Muscle layer of colon (tissue), 2 donors: ENCODE results near the gene SETD4.

Experiments
- H3K27ac ChIP-seq: one replicate; pipeline ENCODE4 v1.7.0; 2013; ENCODE audit warnings: low read depth, mild to moderate bottlenecking, low read length, moderate library complexity
- H3K27me3 ChIP-seq, 2 donors: one replicate each; pipeline ENCODE4 v1.7.0; 2013; ENCODE audit warnings: low read length in 2 of 2, mild to moderate bottlenecking in 2 of 2; ENCODE audit not compliant: insufficient read depth in 2 of 2, control insufficient read depth in 1 of 2
- H3K36me3 ChIP-seq: one replicate; pipeline ENCODE4 v1.7.0; 2013; ENCODE audit warnings: mild to moderate bottlenecking, low read length; ENCODE audit not compliant: insufficient read depth
- H3K4me1 ChIP-seq: one replicate; pipeline ENCODE4 v1.7.0; 2013; ENCODE audit warnings: mild to moderate bottlenecking, low read length; ENCODE audit not compliant: insufficient read depth
- H3K4me3 ChIP-seq, 2 donors: one replicate each; pipeline ENCODE4 v1.7.0; 2013; ENCODE audit warnings: low read length in 2 of 2, low read depth in 1 of 2, mild to moderate bottlenecking in 1 of 2, moderate library complexity in 1 of 2
- H3K9ac ChIP-seq: one replicate; pipeline ENCODE4 v1.7.0; 2013; ENCODE audit warnings: low read length
- H3K9me3 ChIP-seq: one replicate; pipeline ENCODE4 v1.7.0; 2013; ENCODE audit warnings: mild to moderate bottlenecking, low read length
- donor health status: abdominal sarcoma.
- donor health status: Adenocarcinoma of cecum.

SETD4 gene

DNA sequence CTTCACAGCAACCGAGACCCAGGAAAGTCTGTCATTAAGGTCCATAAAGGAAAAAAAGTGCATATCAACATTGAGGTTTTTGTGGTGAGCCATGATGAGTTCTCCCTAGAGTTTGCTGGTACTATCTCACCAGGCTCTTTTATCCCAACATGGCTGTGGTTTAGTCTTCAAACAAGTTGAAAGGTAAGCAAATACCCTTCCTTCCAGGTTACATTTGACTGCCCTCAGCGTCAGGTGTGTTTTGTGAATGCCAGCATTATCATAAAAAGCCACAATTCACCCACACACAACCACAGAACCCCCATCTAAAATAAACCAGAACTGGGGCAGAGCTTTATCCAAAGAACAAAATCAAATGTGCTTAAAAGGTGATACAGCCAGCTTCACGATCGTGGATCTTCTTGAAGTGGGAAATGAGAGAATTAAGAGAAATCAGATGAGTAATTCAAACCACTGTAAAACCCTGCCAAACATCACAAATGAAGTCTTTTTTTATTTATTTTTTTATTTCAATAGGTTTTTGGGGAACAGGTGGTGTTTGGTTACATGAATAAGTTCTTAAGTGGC, 64.7 kb downstream of the SETD4 start:
- Histone ChIP-seq H3K4me1 (no peaks in the 10 kb centered on the region), H3K27me3 (no peaks in the 10 kb centered on the region), H3K4me3 (no peak overlapping the region), H3K9me3 (no peaks in the 10 kb centered on the region), H3K36me3 (no peaks in the 10 kb centered on the region), H3K27ac (no peak overlapping the region), H3K9ac (no peak overlapping the region)

DNA sequence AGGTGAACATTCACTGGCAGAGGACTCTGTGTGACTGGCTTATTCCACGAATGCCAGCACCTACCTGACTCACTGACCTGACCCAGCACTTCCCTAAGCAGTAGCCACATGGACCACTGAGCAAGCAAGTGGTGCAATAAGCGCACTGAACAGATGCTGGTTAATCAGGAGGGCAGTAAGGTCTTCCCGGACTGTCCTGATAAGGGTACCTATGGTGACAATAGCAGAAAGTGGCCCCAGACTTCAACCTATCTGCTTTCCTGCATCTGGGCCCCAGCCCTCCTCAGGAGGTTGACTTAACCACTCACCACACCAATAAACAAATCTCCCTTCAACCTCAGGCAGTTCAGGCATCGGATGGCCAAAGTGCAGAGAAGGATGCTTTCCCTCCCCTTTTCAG, 65.7 kb downstream of the SETD4 start:
- no peak overlapping the region for H3K27ac ChIP-seq
- no peak overlapping the region for H3K9ac ChIP-seq
- H3K4me3 ChIP-seq: no peak overlapping the region
- H3K4me1 ChIP-seq: no peaks in the 10 kb centered on the region
- H3K27me3 ChIP-seq: no peaks in the 10 kb centered on the region
- no peaks in the 10 kb centered on the region for H3K36me3 ChIP-seq
- no peaks in the 10 kb centered on the region for H3K9me3 ChIP-seq

DNA sequence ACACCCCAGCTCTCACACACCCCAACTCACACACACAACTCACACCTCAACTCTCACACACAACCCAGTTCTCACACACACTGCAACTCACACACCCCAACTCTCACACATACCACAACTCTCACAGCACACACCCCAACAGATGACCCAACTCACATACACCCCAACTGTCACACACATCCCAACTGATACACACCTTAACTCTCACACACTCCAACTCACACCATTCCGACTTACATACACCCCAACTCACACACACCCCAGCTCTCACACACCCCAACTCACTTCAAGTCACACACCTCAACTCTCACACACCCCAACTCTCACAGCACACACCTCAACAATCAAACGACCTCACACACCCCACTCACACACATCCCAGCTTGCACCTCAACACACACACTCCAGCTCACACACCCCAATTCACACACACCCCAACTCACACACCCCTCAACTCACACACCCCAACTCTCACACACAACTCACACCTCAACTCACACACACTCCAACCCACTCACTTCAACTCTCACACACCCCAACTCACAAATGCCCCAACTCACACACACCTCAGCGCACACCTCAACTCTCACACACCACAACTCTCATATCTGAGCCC, 66.3 kb downstream of the SETD4 start:
- Histone ChIP-seq H3K9ac (no peak overlapping the region), H3K36me3 (no peaks in the 10 kb centered on the region), H3K27ac (no peak overlapping the region), H3K4me1 (no peaks in the 10 kb centered on the region), H3K9me3 (no peaks in the 10 kb centered on the region), H3K27me3 (no peaks in the 10 kb centered on the region), H3K4me3 (no peak overlapping the region)

DNA sequence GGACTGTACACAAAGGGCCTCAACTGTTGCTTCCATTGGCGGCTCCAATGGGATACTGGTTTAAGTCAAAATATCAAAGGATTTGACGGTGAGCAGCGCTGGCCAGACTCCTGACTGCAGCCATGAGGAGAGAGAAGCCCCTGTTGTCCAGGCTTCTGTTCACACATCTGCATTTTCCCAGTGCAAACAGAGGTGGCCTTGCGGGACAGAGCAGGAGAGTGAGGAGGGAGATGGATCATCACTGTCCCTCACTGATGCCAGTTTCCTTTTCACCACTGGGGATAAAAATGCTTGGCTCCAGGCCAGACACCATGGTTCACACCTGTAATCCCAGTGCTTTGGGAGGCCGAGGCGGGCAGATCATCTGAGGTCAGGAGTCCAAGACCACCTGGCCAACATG, 69.2 kb downstream of the SETD4 start:
- Histone ChIP-seq H3K36me3 (no peaks in the 10 kb centered on the region), H3K27me3 (no peaks in the 10 kb centered on the region), H3K4me3 (no peak overlapping the region), H3K9me3 (no peaks in the 10 kb centered on the region), H3K27ac (no peak overlapping the region), H3K9ac (no peak overlapping the region), H3K4me1 (no peaks in the 10 kb centered on the region)

DNA sequence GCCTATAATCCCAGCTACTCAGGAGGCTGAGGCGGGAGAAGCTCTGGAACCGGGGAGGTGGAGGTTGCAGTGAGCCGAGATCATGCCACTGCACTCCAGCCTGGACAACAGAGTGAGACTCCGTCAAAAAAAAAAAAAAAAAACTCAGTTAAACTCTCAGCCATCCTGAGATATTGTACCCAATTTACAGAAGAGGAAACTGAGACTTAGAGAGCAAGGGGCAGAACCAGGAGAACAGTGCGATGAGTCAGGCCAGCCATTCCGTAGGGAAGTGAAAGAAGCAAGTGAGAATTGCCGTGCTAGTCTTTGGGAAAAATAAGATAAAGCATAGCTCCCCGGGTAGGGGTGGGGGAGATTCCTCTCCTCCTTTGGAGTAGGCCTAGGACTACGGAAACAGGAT, 69.7 kb downstream of the SETD4 start:
- no peak overlapping the region for H3K9ac ChIP-seq
- H3K27me3 ChIP-seq: no peaks in the 10 kb centered on the region
- no peak overlapping the region for H3K4me3 ChIP-seq
- H3K36me3 ChIP-seq: no peaks in the 10 kb centered on the region
- H3K4me1 ChIP-seq: no peaks in the 10 kb centered on the region
- no peaks in the 10 kb centered on the region for H3K9me3 ChIP-seq
- H3K27ac ChIP-seq: no peak overlapping the region

DNA sequence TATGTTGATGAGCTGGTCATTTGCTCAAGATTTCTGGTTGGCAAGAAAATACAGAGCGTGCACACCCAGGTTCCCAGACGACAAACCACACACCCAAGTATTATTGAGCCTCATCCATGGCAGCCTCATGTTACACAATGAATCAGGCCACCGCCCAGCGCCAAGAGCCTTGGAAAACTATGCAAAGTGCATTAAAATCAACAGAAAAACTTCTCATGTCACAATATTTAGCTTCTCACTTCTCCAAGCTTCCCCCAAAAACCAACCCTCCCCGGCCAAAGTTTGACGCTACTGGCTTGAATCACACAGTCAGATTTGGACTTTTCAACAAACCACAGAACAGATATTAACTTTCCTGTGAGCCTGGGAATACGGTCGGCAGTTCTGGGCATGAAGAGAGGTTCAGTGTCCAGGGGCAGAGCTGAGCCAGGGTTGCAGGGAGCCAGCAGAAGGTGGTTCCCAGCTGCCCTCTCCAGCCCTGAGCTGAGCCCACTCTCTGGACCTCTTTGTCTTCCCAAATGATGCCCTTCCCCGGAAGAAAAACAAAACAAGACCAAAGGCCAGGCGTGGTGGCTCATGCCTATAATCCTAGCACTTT, 71.1 kb downstream of the SETD4 start:
- no peaks in the 10 kb centered on the region for H3K4me1 ChIP-seq
- H3K27me3 ChIP-seq: no peaks in the 10 kb centered on the region
- H3K27ac ChIP-seq: no peak overlapping the region
- H3K4me3 ChIP-seq: no peak overlapping the region
- no peaks in the 10 kb centered on the region for H3K36me3 ChIP-seq
- no peaks in the 10 kb centered on the region for H3K9me3 ChIP-seq
- no peak overlapping the region for H3K9ac ChIP-seq

DNA sequence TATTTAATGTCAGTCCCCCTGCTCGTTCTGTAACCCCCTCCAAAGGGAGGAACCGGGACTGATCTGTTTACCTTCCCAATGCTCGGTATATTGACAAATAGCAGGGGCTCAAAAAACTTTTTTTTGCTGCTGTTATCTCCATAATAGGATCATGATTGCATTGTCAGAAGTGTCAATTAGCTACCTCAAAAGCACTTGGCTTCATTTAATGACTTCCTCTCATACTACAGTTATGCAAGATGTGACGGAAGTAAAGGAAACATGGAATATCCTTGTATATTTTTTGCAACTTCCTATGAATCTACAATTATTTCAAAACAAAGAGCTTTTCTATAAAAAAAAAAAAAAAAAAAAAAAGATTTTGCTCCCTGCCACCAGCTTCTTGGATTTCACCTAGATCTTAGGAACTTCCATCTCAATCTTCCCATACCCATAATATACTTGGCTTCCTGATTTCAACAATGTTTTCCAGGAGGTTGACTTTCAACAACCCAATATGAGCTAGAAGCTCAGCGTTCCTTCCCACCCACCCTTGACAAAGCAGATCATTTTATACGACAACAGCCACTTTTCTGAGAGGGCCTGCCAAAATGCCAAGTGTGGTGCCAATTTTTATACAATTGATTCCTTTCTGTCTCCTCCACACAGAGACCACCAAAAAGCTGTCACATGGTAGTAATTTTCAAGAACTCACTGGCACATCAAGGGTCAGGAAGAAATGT, 71.7 kb downstream of the SETD4 start:
- no peaks in the 10 kb centered on the region for H3K27me3 ChIP-seq

DNA sequence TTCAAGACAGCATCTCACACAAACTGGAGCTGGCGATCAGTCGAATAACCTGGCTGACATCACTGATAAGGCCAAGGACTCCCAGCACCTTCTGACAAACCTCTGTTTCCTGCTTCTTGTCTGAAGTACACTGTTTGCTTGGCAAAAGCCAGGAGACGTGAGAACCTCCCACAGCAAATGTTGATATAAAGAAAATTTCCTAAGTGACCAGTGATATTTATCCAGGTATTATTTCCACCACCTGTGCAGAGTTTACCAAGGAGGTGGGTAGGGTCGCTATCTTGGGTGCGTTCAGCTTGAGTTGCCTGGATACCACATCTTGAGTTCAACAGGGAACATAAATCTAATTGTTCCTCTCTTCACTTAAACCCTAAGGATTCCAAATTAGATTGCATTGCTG, 72.9 kb downstream of the SETD4 start:
- H3K27ac ChIP-seq: no peak overlapping the region
- H3K9ac ChIP-seq: no peak overlapping the region
- no peaks in the 10 kb centered on the region for H3K9me3 ChIP-seq
- no peaks in the 10 kb centered on the region for H3K36me3 ChIP-seq
- H3K4me1 ChIP-seq: no peaks in the 10 kb centered on the region
- no peak overlapping the region for H3K4me3 ChIP-seq
- H3K27me3 ChIP-seq: no peaks in the 10 kb centered on the region

More for the DNA sequence above, 71.7 kb downstream of the SETD4 start:
- H3K27ac ChIP-seq: no peak overlapping the region
- no peaks in the 10 kb centered on the region for H3K4me1 ChIP-seq
- no peaks in the 10 kb centered on the region for H3K36me3 ChIP-seq
- H3K9me3 ChIP-seq: no peaks in the 10 kb centered on the region
- no peak overlapping the region for H3K4me3 ChIP-seq
- no peak overlapping the region for H3K9ac ChIP-seq

DNA sequence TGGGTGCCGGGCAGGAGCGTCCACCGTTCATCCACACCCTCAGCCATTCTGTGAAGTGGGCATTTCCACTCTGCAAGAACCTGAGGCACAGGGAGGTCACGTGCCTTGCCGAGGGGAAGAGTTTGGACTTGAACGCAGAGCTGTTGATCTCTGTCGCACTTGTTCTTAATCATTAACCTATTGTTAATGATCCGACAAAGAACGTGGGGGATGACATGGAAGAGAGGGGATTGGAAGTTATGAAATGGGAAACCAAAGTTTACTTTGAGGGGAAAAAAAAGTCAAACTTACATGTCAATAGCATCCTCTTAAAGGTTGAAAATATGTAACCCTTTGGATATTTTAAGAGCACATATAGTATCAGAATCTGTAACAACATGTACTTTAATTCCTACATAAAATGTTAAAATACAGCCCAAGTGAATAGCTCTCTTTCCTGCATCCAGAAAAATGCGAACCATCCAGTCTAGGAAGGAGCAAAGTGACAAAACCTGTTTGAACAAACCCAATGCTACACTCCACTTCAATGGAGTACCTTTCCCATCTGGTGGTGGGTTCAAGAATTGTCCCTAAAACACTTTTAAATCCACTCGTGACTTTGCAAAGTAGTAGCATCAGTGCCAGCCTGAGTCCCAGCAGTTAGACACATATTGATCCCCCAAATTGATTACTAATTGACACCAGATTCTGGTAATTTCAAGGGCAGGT, 75.5 kb downstream of the SETD4 start:
- Histone ChIP-seq H3K4me3 (no peak overlapping the region), H3K4me1 (no peaks in the 10 kb centered on the region), H3K36me3 (no peaks in the 10 kb centered on the region), H3K9ac (no peak overlapping the region), H3K27ac (no peak overlapping the region), H3K27me3 (no peaks in the 10 kb centered on the region), H3K9me3 (no peaks in the 10 kb centered on the region)
